ENCODE measurements around the gene PPP2R2B. TPM values are rescaled to one million over a fixed set of nuclear protein-coding genes. Genes with fewer than 3 reads are reported as not detected.

The PPP2R2B gene
- total and polyA plus RNA-seq, 4 donors, result 0.15 to 1.2 (median 0.55) TPM

- ATAC-seq (ENCODE audit: insufficient read depth, low FRiP score), result no peak
- Histone ChIP-seq H3K9ac (ENCODE audit: insufficient read depth in 1 of 2, low read length in 2 of 2) (no peak overlapping the region), H3K9me3 (ENCODE audit: control insufficient read depth in 4 of 4, insufficient read depth in 3 of 4, low read length in 3 of 4) (no peaks in the 10 kb centered on the region), H3K36me3 (ENCODE audit: control insufficient read depth in 4 of 4, insufficient read depth in 4 of 4, low read length in 4 of 4) (no peaks in the 10 kb centered on the region), H3K27me3 (ENCODE audit: control insufficient read depth in 3 of 3, insufficient read depth in 3 of 3, low read length in 2 of 3) (no peaks in the 10 kb centered on the region), H3K4me3 (no peak overlapping the region), H3K27ac (ENCODE audit: low read depth in 1 of 2, low read length in 1 of 2) (no peak overlapping the region), H3K4me1 (ENCODE audit: control insufficient read depth in 5 of 5, insufficient read depth in 5 of 5, low read length in 5 of 5) (no peaks in the 10 kb centered on the region)
- TF ChIP-seq CTCF (IDR thresholded peaks at IDR 0.05; ENCODE audit: control extremely low read depth, extremely low read depth), result no peak
- DNase-seq, result no peak
- 81 to 94% methylated on average over 9 of the region's 9 CpGs for WGBS, 2 donors
Observed at GRCh38 chr5:146680846-146681584, 197.5 kb downstream of the PPP2R2B start.

- ATAC-seq (ENCODE audit: insufficient read depth, low FRiP score) (no peak), DNase-seq (no peak)
- 13 to 26% methylated on average over 4 of the region's 4 CpGs for WGBS, 2 donors
- Histone ChIP-seq H3K4me3 (no peak overlapping the region), H3K9ac (ENCODE audit: insufficient read depth in 1 of 2, low read length in 2 of 2) (no peak overlapping the region), H3K27me3 (ENCODE audit: control insufficient read depth in 3 of 3, insufficient read depth in 3 of 3, low read length in 2 of 3) (no peaks in the 10 kb centered on the region), H3K27ac (ENCODE audit: low read depth in 1 of 2, low read length in 1 of 2) (no peak overlapping the region), H3K4me1 (ENCODE audit: control insufficient read depth in 5 of 5, insufficient read depth in 5 of 5, low read length in 5 of 5) (no peaks in the 10 kb centered on the region), H3K36me3 (ENCODE audit: control insufficient read depth in 4 of 4, insufficient read depth in 4 of 4, low read length in 4 of 4) (no peaks in the 10 kb centered on the region), H3K9me3 (ENCODE audit: control insufficient read depth in 4 of 4, insufficient read depth in 3 of 4, low read length in 3 of 4) (no peaks in the 10 kb centered on the region)
- TF ChIP-seq CTCF (IDR thresholded peaks at IDR 0.05; ENCODE audit: control extremely low read depth, extremely low read depth), result no peak
Observed at GRCh38 chr5:146675636-146676035, 202.9 kb downstream of the PPP2R2B start.

GRCh38 chr5:146672866-146673265, 205.7 kb downstream of the PPP2R2B start:
- WGBS, 2 donors, result 91 to 92% methylated on average over 1 of the region's 1 CpG

More at GRCh38 chr5:146672866-146673265, 205.7 kb downstream of the PPP2R2B start:
- DNase-seq (no peak), ATAC-seq (ENCODE audit: insufficient read depth, low FRiP score) (no peak)
- no peaks in the 10 kb centered on the region for H3K27me3 ChIP-seq (ENCODE audit: control insufficient read depth in 3 of 3, insufficient read depth in 3 of 3, low read length in 2 of 3)
- no peaks in the 10 kb centered on the region for H3K9me3 ChIP-seq (ENCODE audit: control insufficient read depth in 4 of 4, insufficient read depth in 3 of 4, low read length in 3 of 4)
- no peak overlapping the region for H3K4me3 ChIP-seq
- no peak for TF ChIP-seq CTCF (IDR thresholded peaks at IDR 0.05; ENCODE audit: control extremely low read depth, extremely low read depth)
- H3K4me1 ChIP-seq (ENCODE audit: control insufficient read depth in 5 of 5, insufficient read depth in 5 of 5, low read length in 5 of 5), result no peaks in the 10 kb centered on the region
- no peaks in the 10 kb centered on the region for H3K36me3 ChIP-seq (ENCODE audit: control insufficient read depth in 4 of 4, insufficient read depth in 4 of 4, low read length in 4 of 4)
- no peak overlapping the region for H3K9ac ChIP-seq (ENCODE audit: insufficient read depth in 1 of 2, low read length in 2 of 2)
- no peak overlapping the region for H3K27ac ChIP-seq (ENCODE audit: low read depth in 1 of 2, low read length in 1 of 2)

Measured in lung (tissue), 12 donors.